ENCODE data around the gene EMC8.
"Not testable (repeated sequence)": the region's sequence is repeated elsewhere in the genome, so short reads cannot be mapped to it uniquely, and the experiment has no call there.

The EMC8 gene

GRCh38 chr16:85812031-85812807 is 12.9 kb upstream of the EMC8 start:
- DNase-seq: no peak

GRCh38 chr16:85810742-85811115 is 11.4 kb upstream of the EMC8 start:
- no peak for DNase-seq

GRCh38 chr16:85810097-85810741 is 10.9 kb upstream of the EMC8 start:
- DNase-seq: no peak

- DNase-seq: no peak
These were observed 10.3 kb upstream of the EMC8 start for GRCh38 chr16:85809645-85810044.

GRCh38 chr16:85808926-85809325 is 9.6 kb upstream of the EMC8 start:
- DNase-seq: no peak

- not testable (repeated sequence) for DNase-seq
These were observed 8.8 kb upstream of the EMC8 start for GRCh38 chr16:85808104-85808503.

GRCh38 chr16:85807340-85807739 is 8.0 kb upstream of the EMC8 start:
- DNase-seq: not testable (repeated sequence)

- DNase-seq: no peak
These were observed 7.2 kb upstream of the EMC8 start for GRCh38 chr16:85806539-85806938.

GRCh38 chr16:85805442-85806045 is 6.2 kb upstream of the EMC8 start:
- no peak for DNase-seq

- DNase-seq: no peak
These were observed 4.2 kb upstream of the EMC8 start for GRCh38 chr16:85803570-85803969.

GRCh38 chr16:85800321-85800669 is 951 bp upstream of the EMC8 start:
- no peak for DNase-seq

- DNase-seq: no peak
These were observed 345 bp downstream of the EMC8 start for GRCh38 chr16:85798901-85799496.

- no peak for DNase-seq
These were observed 1.0 kb downstream of the EMC8 start for GRCh38 chr16:85798283-85798776.

GRCh38 chr16:85796599-85796998 is 2.7 kb downstream of the EMC8 start:
- DNase-seq: no peak

GRCh38 chr16:85796152-85796551 is 3.2 kb downstream of the EMC8 start:
- DNase-seq: no peak

- no peak for DNase-seq
These were observed 4.6 kb downstream of the EMC8 start for GRCh38 chr16:85794696-85795095.

GRCh38 chr16:85793662-85794298 is 5.6 kb downstream of the EMC8 start:
- DNase-seq: no peak

- DNase-seq: no peak
These were observed 9.6 kb downstream of the EMC8 start for GRCh38 chr16:85789773-85790172.

GRCh38 chr16:85788819-85789218 is 10.5 kb downstream of the EMC8 start:
- DNase-seq: no peak

GRCh38 chr16:85785927-85786326 is 13.4 kb downstream of the EMC8 start:
- DNase-seq: no peak

GRCh38 chr16:85784813-85785212 is 14.5 kb downstream of the EMC8 start:
- DNase-seq: no peak

- DNase-seq: no peak
These were observed 15.9 kb downstream of the EMC8 start for GRCh38 chr16:85783441-85783840.

- DNase-seq: no peak
These were observed 16.9 kb downstream of the EMC8 start for GRCh38 chr16:85782451-85782850.

All from activated T-cell treated with anti-CD3 and anti-CD28 coated beads for 4 hours (primary cell).